Tibial nerve (tissue), 4 donors: ENCODE results near the gene LTBR. TPM values are rescaled to one million over a fixed set of nuclear protein-coding genes. Genes with fewer than 3 reads are reported as not detected.

Source experiments
- DNase-seq, 2 donors: peaks; one replicate each; pipeline ENCODE4 v3.0.0-alpha.2; 2019; ENCODE audit warnings: low spot score in 2 of 2
- H3K27ac ChIP-seq, 4 donors: fragments of 200-600 bp; sonication (generic) in 3 of 4; one replicate each; pipeline ENCODE4 v1.5.1; 2017 to 2019; ENCODE audit warnings: mild to moderate bottlenecking in 1 of 4
- H3K27me3 ChIP-seq, 2 donors: fragments of 200-600 bp; sonication (generic) in 1 of 2; one replicate each; pipeline versions ENCODE4 v1.5.1 to v1.6.0; 2017 to 2019
- H3K36me3 ChIP-seq, 3 donors: fragments of 200-600 bp; sonication (generic); one replicate each; pipeline ENCODE4 v1.5.1; 2018 to 2019
- H3K4me1 ChIP-seq, 4 donors: fragments of 200-600 bp; sonication (generic) in 3 of 4; one replicate each; pipeline ENCODE4 v1.5.1; 2017 to 2019
- H3K4me3 ChIP-seq, 4 donors: fragments of 200-600 bp; sonication (generic) in 3 of 4; one replicate each; pipeline ENCODE4 v1.5.1; 2017 to 2019; ENCODE audit warnings: mild to moderate bottlenecking in 1 of 4, moderate library complexity in 1 of 4
- H3K9me3 ChIP-seq, 4 donors: fragments of 200-600 bp; sonication (generic) in 3 of 4; one replicate each; pipeline ENCODE4 v1.5.1; 2017 to 2019
- CTCF ChIP-seq, 5 experiments: fragments of 200-600 bp in 3 of 5; fragments of 450-650 bp in 2 of 5; sonication (generic) in 3 of 5; IDR thresholded peaks; one replicate each; pipeline ENCODE4 v1.5.1; 2016 to 2019; ENCODE audit warnings: antibody characterized with exemption in 5 of 5, mild to moderate bottlenecking in 3 of 5, moderate library complexity in 2 of 5
- EP300 ChIP-seq, 2 donors: sonication (generic); formaldehyde crosslinking; IDR thresholded peaks; one replicate each; pipeline ENCODE4 v1.6.1; 2017; ENCODE audit warnings: antibody characterized with exemption in 2 of 2, mild to moderate bottlenecking in 1 of 2
- POLR2A ChIP-seq, 2 donors: fragments of 450-650 bp; IDR thresholded peaks; one replicate each; pipeline ENCODE4 v1.6.1; 2017; ENCODE audit warnings: antibody characterized with exemption in 2 of 2, mild to moderate bottlenecking in 2 of 2, moderate library complexity in 2 of 2
- WGBS, 2 donors: methylation state at CpG; one replicate each; pipeline ENCODE4 v1.1.5; 2018; 5-methylcytosine and 5-hydroxymethylcytosine counted together
- total RNA-seq, 4 donors: library from RNA; depleted of rRNA; stranded (reverse); fragments of >200 nt; gene quantifications; one replicate each; pipeline ENCODE4 v1.1.0, GENCODE V29; 2016

LTBR gene
- 100 to 1,000 TPM; 119 to 234 (median 151) TPM for total RNA-seq

- peaks cover 0 to 31% (median 15%) of the 10 kb centered on the region in 3 donors for H3K36me3 ChIP-seq
- 2% methylated on average over 22 to 52 of the region's 62 CpGs for WGBS, 2 donors
- peak in 3 of 5 experiments; percentile 17 to 58 (median 31) for TF ChIP-seq CTCF (IDR thresholded peaks at IDR 0.05)
- TF ChIP-seq EP300 (IDR thresholded peaks at IDR 0.05), result peak; percentile 69 to 98
- TF ChIP-seq POLR2A (IDR thresholded peaks at IDR 0.05), result peak; percentile 37 to 87
- no peaks in the 10 kb centered on the region for H3K27me3 ChIP-seq
- H3K9me3 ChIP-seq, result no peaks in the 10 kb centered on the region
- H3K4me1 ChIP-seq, result peaks cover 0 to 72% (median 27%) of the 10 kb centered on the region in 4 donors
- H3K27ac ChIP-seq, result peak within 1 kb of the TSS; percentile 84 to 99 (median 96)
- peak within 1 kb of the TSS; percentile 76 to 88 (median 80) for H3K4me3 ChIP-seq
- peak; percentile 90 to 94 for DNase-seq
Observed at GRCh38 chr12:6383572-6384498, at the start of gene LTBR. TSS of gene LTBR (plus strand) at chr12:6384162. CDS start at chr12:6384359, 197 bp downstream.

GRCh38 chr12:6334359-6334758 lies 49.6 kb upstream of the LTBR start:
- peak overlapping the region; percentile 93 to 99 (median 99) for H3K27ac ChIP-seq
- H3K36me3 ChIP-seq, result peaks cover under 1 to 53% (median 17%) of the 10 kb centered on the region in 3 donors

GRCh38 chr12:6334940-6335450 lies 49.0 kb upstream of the LTBR start:
- Histone ChIP-seq H3K27ac (peak overlapping the region; percentile 93 to 99 (median 99)), H3K4me3 (peak overlapping the region; percentile 29 to 87 (median 40)), H3K27me3 (no peaks in the 10 kb centered on the region), H3K4me1 (peaks cover 0 to 99% (median 79%) of the 10 kb centered on the region in 4 donors), H3K36me3 (peaks cover 0 to 47% (median 11%) of the 10 kb centered on the region in 3 donors), H3K9me3 (no peaks in the 10 kb centered on the region)
- no peak for DNase-seq
- no peak for TF ChIP-seq POLR2A (IDR thresholded peaks at IDR 0.05)
- no peak for TF ChIP-seq EP300 (IDR thresholded peaks at IDR 0.05)
- TF ChIP-seq CTCF (IDR thresholded peaks at IDR 0.05), result no peak
- WGBS, 2 donors, result 24 to 29% methylated on average over 13 of the region's 13 CpGs

More at GRCh38 chr12:6334359-6334758, 49.6 kb upstream of the LTBR start:
- H3K4me3 ChIP-seq, result peak overlapping the region in 1 of 4 donors; percentile 87
- peaks cover 0 to 99% (median 83%) of the 10 kb centered on the region in 4 donors for H3K4me1 ChIP-seq
- DNase-seq, result no peak
- H3K27me3 ChIP-seq, result no peaks in the 10 kb centered on the region
- 34 to 39% methylated on average over 5 of the region's 5 CpGs for WGBS, 2 donors
- TF ChIP-seq EP300 (IDR thresholded peaks at IDR 0.05) (no peak), CTCF (IDR thresholded peaks at IDR 0.05) (no peak), POLR2A (IDR thresholded peaks at IDR 0.05) (no peak)
- H3K9me3 ChIP-seq, result no peaks in the 10 kb centered on the region

- Histone ChIP-seq H3K36me3 (peaks cover 0 to 41% (median 6%) of the 10 kb centered on the region in 3 donors), H3K4me3 (peak overlapping the region; percentile 29 to 87 (median 40)), H3K27me3 (no peaks in the 10 kb centered on the region), H3K27ac (peak overlapping the region; percentile 93 to 99 (median 99)), H3K9me3 (no peaks in the 10 kb centered on the region), H3K4me1 (peaks cover 0 to 96% (median 74%) of the 10 kb centered on the region in 4 donors)
- 0 to 1% methylated on average over 11 of the region's 11 CpGs for WGBS, 2 donors
- peak; percentile 62 to 65 for DNase-seq
- TF ChIP-seq POLR2A (IDR thresholded peaks at IDR 0.05) (no peak), CTCF (IDR thresholded peaks at IDR 0.05) (peak; percentile 22 to 60 (median 48)), EP300 (IDR thresholded peaks at IDR 0.05) (no peak)
Observed at GRCh38 chr12:6335451-6336078, 48.4 kb upstream of the LTBR start.
